ENCODE results near the gene ZNF277. TPM values are rescaled to one million over a fixed set of nuclear protein-coding genes. Genes with fewer than 3 reads are reported as not detected.
A peak's percentile ranks its signal among the peaks of the same experiment; 100 is the strongest.

Gene ZNF277
- total RNA-seq, 2 donors from 2014 or later: 27.9 to 41.5 TPM

DNA sequence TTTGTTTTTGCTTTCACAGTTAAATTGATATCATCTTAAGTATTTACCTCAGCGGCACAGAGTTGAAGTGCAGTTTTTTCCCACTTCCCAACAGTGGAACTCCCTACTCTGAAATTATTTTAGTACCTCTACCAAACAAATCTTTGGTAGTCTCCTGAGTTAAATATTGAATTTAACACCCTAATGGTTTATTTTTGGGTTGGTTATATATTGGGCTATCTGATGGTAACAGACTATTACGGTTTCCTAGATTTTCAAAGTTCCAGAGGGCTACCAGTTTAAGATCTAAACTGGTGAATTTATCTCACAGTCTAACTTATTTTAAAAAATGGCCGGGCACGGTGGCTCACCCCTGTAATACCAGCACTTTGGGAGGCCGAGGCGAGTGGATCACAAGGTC, 1.3 kb downstream of the ZNF277 start:
- no peaks in the 10 kb centered on the region for H3K9me3 ChIP-seq
- H3K27ac ChIP-seq: no peak overlapping the region
- H3K27me3 ChIP-seq (replicated peaks; ENCODE audit: insufficient read depth): no peaks in the 10 kb centered on the region
- TF ChIP-seq, protein P1, sequence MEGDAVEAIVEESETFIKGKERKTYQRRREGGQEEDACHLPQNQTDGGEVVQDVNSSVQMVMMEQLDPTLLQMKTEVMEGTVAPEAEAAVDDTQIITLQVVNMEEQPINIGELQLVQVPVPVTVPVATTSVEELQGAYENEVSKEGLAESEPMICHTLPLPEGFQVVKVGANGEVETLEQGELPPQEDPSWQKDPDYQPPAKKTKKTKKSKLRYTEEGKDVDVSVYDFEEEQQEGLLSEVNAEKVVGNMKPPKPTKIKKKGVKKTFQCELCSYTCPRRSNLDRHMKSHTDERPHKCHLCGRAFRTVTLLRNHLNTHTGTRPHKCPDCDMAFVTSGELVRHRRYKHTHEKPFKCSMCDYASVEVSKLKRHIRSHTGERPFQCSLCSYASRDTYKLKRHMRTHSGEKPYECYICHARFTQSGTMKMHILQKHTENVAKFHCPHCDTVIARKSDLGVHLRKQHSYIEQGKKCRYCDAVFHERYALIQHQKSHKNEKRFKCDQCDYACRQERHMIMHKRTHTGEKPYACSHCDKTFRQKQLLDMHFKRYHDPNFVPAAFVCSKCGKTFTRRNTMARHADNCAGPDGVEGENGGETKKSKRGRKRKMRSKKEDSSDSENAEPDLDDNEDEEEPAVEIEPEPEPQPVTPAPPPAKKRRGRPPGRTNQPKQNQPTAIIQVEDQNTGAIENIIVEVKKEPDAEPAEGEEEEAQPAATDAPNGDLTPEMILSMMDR (IDR thresholded peaks at IDR 0.05): no peak
- peak overlapping the region; percentile 87 for H3K4me3 ChIP-seq
- no peaks in the 10 kb centered on the region for H3K36me3 ChIP-seq
- H3K4me1 ChIP-seq (ENCODE audit: control insufficient read depth in 1 of 2, low read depth in 2 of 2): peaks cover 0 to 38% of the 10 kb centered on the region in 2 donors
- no peak for ATAC-seq (ENCODE audit: insufficient number of reproducible peaks, low FRiP score, low read depth)
- DNase-seq (ENCODE audit: low spot score): no peak

DNA sequence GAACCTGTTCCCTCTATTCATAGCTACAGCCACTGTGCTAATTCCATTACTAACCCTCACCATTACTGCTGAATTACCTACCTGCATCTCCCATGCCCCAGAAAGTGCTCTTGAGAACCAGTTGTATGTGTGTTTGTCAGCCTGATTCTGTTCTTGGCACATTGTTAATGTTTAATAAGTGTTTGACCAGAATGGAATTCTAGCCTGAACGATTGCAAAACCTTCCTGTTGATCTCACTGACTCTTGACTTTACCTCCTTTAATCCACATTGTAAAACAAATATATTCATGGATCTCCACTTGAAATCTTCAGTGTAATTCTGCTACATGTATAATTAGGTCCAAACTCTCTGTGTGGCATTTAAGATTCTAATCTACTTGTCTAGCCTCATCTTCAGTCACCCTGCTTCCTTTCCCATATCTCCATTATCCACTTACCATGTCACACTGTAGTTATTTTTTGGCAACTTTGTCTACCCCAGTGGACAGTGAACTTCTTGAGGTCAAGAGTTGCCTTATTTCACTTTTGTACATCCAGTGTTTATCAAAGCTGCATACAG, 4.9 kb downstream of the ZNF277 start:
- Histone ChIP-seq H3K27me3 (replicated peaks; ENCODE audit: insufficient read depth) (no peaks in the 10 kb centered on the region), H3K4me3 (no peak overlapping the region), H3K9me3 (no peaks in the 10 kb centered on the region), H3K4me1 (ENCODE audit: control insufficient read depth in 1 of 2, low read depth in 2 of 2) (peaks cover 0 to 28% of the 10 kb centered on the region in 2 donors), H3K27ac (no peak overlapping the region), H3K36me3 (no peaks in the 10 kb centered on the region)
- TF ChIP-seq, protein P1 (IDR thresholded peaks at IDR 0.05): no peak
- ATAC-seq (ENCODE audit: insufficient number of reproducible peaks, low FRiP score, low read depth) (no peak), DNase-seq (ENCODE audit: low spot score) (no peak)

DNA sequence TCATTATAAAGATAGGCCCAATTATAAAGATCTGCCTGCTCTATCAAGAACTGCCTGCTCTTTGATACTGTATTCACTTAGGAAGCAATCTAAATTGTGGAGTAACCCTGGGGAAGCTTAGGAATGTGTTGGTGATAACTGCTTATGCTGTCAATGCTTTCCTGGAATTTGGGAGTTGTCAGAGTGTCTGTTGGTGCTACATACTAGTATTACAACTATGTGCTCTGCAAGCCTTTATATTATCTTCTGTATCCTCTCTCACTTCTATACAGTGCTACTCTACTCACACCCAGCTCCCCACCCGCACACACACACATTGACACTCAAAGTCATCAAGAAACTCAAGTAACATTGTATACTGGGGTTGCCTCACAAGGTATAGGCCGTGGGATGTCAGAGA, 6.1 kb downstream of the ZNF277 start:
- H3K4me3 ChIP-seq: no peak overlapping the region
- DNase-seq (ENCODE audit: low spot score) (no peak), ATAC-seq (ENCODE audit: insufficient number of reproducible peaks, low FRiP score, low read depth) (no peak)
- no peaks in the 10 kb centered on the region for H3K9me3 ChIP-seq
- H3K27me3 ChIP-seq (replicated peaks; ENCODE audit: insufficient read depth): no peaks in the 10 kb centered on the region
- TF ChIP-seq, protein P1 (IDR thresholded peaks at IDR 0.05): no peak
- H3K36me3 ChIP-seq: no peaks in the 10 kb centered on the region
- H3K27ac ChIP-seq: no peak overlapping the region
- H3K4me1 ChIP-seq (ENCODE audit: control insufficient read depth in 1 of 2, low read depth in 2 of 2): peaks cover 0 to 23% of the 10 kb centered on the region in 2 donors

DNA sequence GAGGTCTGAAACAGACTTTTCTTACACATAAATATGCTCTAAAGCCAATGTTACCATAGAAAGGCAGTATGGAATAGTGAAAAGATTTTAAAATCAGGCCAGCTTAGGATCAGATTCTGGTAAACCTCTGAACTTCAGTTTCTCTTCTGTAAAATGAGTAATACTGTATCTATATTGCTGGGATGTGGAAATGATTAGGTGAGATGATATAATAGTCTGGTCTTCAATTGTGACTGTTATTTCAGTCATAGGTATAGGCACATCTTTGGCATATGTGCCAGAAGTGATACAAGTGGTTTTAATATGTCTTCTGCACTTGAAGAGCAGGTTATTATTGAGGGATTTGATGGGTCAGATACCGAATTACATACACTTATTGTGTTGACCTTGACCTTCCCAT, 7.2 kb downstream of the ZNF277 start:
- TF ChIP-seq, protein P1 (IDR thresholded peaks at IDR 0.05): no peak
- no peak overlapping the region for H3K27ac ChIP-seq
- no peaks in the 10 kb centered on the region for H3K9me3 ChIP-seq
- H3K36me3 ChIP-seq: no peaks in the 10 kb centered on the region
- DNase-seq (ENCODE audit: low spot score) (no peak), ATAC-seq (ENCODE audit: insufficient number of reproducible peaks, low FRiP score, low read depth) (no peak)
- no peak overlapping the region for H3K4me3 ChIP-seq
- no peaks in the 10 kb centered on the region for H3K27me3 ChIP-seq (replicated peaks; ENCODE audit: insufficient read depth)
- H3K4me1 ChIP-seq (ENCODE audit: control insufficient read depth in 1 of 2, low read depth in 2 of 2): peaks cover 0 to 18% of the 10 kb centered on the region in 2 donors

DNA sequence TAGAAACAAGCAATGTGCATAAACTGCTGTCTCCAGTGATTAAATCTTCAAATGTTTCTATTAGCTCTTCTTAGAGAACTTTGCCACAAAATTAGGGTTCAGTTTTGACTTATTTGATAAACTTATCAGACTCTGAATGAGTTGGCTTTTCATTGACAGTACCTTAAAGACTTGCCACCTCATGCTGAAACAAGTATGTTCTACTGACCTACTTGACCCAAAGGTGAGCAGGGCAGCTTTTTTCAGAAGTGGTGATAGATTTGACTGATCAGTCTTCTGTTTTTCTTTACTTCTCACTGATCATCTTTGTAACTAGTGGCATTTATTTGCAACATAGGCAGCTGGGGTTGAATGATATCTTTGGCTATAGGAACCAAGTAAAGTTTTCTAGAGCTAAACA, 7.8 kb downstream of the ZNF277 start:
- no peak for ATAC-seq (ENCODE audit: insufficient number of reproducible peaks, low FRiP score, low read depth)
- H3K27ac ChIP-seq: no peak overlapping the region

More for the DNA sequence above, 7.8 kb downstream of the ZNF277 start:
- no peak for DNase-seq (ENCODE audit: low spot score)
- Histone ChIP-seq H3K9me3 (no peaks in the 10 kb centered on the region), H3K4me1 (ENCODE audit: control insufficient read depth in 1 of 2, low read depth in 2 of 2) (peaks cover 0 to 18% of the 10 kb centered on the region in 2 donors), H3K4me3 (no peak overlapping the region), H3K36me3 (no peaks in the 10 kb centered on the region), H3K27me3 (replicated peaks; ENCODE audit: insufficient read depth) (no peaks in the 10 kb centered on the region)
- TF ChIP-seq, protein P1 (IDR thresholded peaks at IDR 0.05): no peak
